Measurements from ENCODE around the gene EBPL. TPM values are rescaled to one million over a fixed set of nuclear protein-coding genes. Genes with fewer than 3 reads are reported as not detected.

Gene EBPL
- total and polyA plus RNA-seq, 8 donors: 23.8 to 46.4 (median 38.0) TPM

- WGBS, 2 donors: 2 to 4% methylated on average over 17 of the region's 17 CpGs
Measured at GRCh38 chr13:49690133-49690994, 922 bp downstream of the EBPL start.

GRCh38 chr13:49683489-49683888 is 7.8 kb downstream of the EBPL start:
- H3K4me3 ChIP-seq: no peak overlapping the region
- no peaks in the 10 kb centered on the region for H3K4me1 ChIP-seq
- ATAC-seq (no peak), FAIRE-seq (no peak), DNase-seq (no peak)
- H3K36me3 ChIP-seq: no peaks in the 10 kb centered on the region
- 97% methylated on average over 6 of the region's 6 CpGs for WGBS, 2 donors
- no peaks in the 10 kb centered on the region for H3K27me3 ChIP-seq
- no peaks in the 10 kb centered on the region for H3K9me3 ChIP-seq
- intact Hi-C loops (cut with DNase I): loop anchor here in 1 of 3 donors (10.0 kb wide), 1 partner anchor 101 kb away; no protein-coding TSS in a partner anchor
- no peak overlapping the region for H3K27ac ChIP-seq
- no peak for TF ChIP-seq CTCF (IDR thresholded peaks at IDR 0.05)

More at GRCh38 chr13:49690133-49690994, 922 bp downstream of the EBPL start:
- Histone ChIP-seq H3K27me3 (no peaks in the 10 kb centered on the region), H3K4me3 (peak overlapping the region; percentile 56 to 92 (median 78)), H3K27ac (peak overlapping the region; percentile 68 to 88 (median 86)), H3K4me1 (peaks cover 4 to 8% (median 6%) of the 10 kb centered on the region in 3 donors), H3K36me3 (no peaks in the 10 kb centered on the region), H3K9me3 (no peaks in the 10 kb centered on the region)
- ATAC-seq (peak; percentile 36 to 66 (median 46)), FAIRE-seq (no peak), DNase-seq (peak in 4 of 6 donors; percentile 42 to 59 (median 44))
- intact Hi-C loops (cut with DNase I): no loop called here
- TF ChIP-seq CTCF (IDR thresholded peaks at IDR 0.05): no peak

GRCh38 chr13:49681842-49682435 is 9.3 kb downstream of the EBPL start:
- no peak for DNase-seq
- Histone ChIP-seq H3K27me3 (no peaks in the 10 kb centered on the region), H3K4me1 (no peaks in the 10 kb centered on the region), H3K9me3 (no peaks in the 10 kb centered on the region), H3K27ac (no peak overlapping the region), H3K36me3 (no peaks in the 10 kb centered on the region), H3K4me3 (no peak overlapping the region)
- no peak for FAIRE-seq
- no peak for TF ChIP-seq CTCF (IDR thresholded peaks at IDR 0.05)
- ATAC-seq: peak in 2 of 4 donors; percentile 31 to 45
- intact Hi-C loops (cut with DNase I): loop anchor here in 1 of 3 donors (10.0 kb wide), 1 partner anchor 103 kb away; no protein-coding TSS in a partner anchor
- 74 to 76% methylated on average over 4 of the region's 4 CpGs for WGBS, 2 donors

- Histone ChIP-seq H3K4me1 (no peaks in the 10 kb centered on the region), H3K27ac (no peak overlapping the region), H3K36me3 (no peaks in the 10 kb centered on the region), H3K4me3 (no peak overlapping the region), H3K27me3 (no peaks in the 10 kb centered on the region), H3K9me3 (no peaks in the 10 kb centered on the region)
- no peak for TF ChIP-seq CTCF (IDR thresholded peaks at IDR 0.05)
- intact Hi-C loops (cut with DNase I): no loop called here
- WGBS, 2 donors: 63 to 71% methylated on average over 3 of the region's 3 CpGs
- no peak for FAIRE-seq
- peak in 3 of 4 donors; percentile 46 to 57 (median 55) for ATAC-seq
- DNase-seq: no peak
Measured at GRCh38 chr13:49679246-49679645, 12.0 kb downstream of the EBPL start.

Measured in pancreas (tissue), 10 donors.